ENCODE results near the gene NLRP3. TPM values are rescaled to one million over a fixed set of nuclear protein-coding genes. Genes with fewer than 3 reads are reported as not detected.

Gene NLRP3
- total and polyA plus RNA-seq, 9 of the 15 experiments (the other 6 are each of a cell fraction or from before 2014, with no cell fraction given): not detected

DNA sequence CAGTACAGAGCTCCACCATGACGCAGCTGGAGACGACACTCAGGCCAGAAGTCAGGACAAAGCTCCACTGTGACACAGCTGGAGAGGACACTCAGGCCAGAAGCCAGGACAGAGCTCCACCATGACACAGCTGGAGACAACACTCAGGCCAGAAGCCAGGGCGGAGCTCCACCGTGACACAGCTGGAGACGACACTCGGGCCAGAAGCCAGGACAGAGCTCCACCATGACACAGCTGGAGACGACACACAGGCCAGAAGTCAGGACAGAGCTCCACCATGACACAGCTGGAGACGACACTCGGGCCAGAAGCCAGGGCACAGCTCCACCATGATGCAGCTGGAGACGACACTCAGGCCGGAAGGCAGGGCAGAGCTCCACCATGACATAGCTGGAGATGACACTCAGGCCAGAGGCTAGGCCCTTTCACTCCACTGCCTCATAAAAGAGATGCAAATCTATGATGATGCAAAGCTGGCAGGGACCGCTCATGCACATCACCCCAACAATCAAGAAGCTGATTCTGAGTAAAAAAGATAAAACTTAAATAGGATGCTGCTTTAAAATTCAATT is 55.6 kb downstream of the NLRP3 start (continued):
- TF ChIP-seq, protein P1, sequence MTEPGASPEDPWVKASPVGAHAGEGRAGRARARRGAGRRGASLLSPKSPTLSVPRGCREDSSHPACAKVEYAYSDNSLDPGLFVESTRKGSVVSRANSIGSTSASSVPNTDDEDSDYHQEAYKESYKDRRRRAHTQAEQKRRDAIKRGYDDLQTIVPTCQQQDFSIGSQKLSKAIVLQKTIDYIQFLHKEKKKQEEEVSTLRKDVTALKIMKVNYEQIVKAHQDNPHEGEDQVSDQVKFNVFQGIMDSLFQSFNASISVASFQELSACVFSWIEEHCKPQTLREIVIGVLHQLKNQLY (CRISPR knock-in tag; conservative IDR thresholded peaks at IDR 0.05): no peak
- TF ChIP-seq, protein P2, sequence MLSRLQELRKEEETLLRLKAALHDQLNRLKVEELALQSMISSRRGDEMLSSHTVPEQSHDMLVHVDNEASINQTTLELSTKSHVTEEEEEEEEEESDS (CRISPR knock-in tag; IDR thresholded peaks at IDR 0.05): no peak
- no peak for TF ChIP-seq ZKSCAN3 (CRISPR knock-in tag; IDR thresholded peaks at IDR 0.05)
- TF ChIP-seq, protein P3, sequence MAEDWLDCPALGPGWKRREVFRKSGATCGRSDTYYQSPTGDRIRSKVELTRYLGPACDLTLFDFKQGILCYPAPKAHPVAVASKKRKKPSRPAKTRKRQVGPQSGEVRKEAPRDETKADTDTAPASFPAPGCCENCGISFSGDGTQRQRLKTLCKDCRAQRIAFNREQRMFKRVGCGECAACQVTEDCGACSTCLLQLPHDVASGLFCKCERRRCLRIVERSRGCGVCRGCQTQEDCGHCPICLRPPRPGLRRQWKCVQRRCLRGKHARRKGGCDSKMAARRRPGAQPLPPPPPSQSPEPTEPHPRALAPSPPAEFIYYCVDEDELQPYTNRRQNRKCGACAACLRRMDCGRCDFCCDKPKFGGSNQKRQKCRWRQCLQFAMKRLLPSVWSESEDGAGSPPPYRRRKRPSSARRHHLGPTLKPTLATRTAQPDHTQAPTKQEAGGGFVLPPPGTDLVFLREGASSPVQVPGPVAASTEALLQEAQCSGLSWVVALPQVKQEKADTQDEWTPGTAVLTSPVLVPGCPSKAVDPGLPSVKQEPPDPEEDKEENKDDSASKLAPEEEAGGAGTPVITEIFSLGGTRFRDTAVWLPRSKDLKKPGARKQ (CRISPR knock-in tag; IDR thresholded peaks at IDR 0.05): no peak
- no peak for TF ChIP-seq POLR2AphosphoS2 (IDR thresholded peaks at IDR 0.05; ENCODE audit: low read length)
- TF ChIP-seq, protein P4, sequence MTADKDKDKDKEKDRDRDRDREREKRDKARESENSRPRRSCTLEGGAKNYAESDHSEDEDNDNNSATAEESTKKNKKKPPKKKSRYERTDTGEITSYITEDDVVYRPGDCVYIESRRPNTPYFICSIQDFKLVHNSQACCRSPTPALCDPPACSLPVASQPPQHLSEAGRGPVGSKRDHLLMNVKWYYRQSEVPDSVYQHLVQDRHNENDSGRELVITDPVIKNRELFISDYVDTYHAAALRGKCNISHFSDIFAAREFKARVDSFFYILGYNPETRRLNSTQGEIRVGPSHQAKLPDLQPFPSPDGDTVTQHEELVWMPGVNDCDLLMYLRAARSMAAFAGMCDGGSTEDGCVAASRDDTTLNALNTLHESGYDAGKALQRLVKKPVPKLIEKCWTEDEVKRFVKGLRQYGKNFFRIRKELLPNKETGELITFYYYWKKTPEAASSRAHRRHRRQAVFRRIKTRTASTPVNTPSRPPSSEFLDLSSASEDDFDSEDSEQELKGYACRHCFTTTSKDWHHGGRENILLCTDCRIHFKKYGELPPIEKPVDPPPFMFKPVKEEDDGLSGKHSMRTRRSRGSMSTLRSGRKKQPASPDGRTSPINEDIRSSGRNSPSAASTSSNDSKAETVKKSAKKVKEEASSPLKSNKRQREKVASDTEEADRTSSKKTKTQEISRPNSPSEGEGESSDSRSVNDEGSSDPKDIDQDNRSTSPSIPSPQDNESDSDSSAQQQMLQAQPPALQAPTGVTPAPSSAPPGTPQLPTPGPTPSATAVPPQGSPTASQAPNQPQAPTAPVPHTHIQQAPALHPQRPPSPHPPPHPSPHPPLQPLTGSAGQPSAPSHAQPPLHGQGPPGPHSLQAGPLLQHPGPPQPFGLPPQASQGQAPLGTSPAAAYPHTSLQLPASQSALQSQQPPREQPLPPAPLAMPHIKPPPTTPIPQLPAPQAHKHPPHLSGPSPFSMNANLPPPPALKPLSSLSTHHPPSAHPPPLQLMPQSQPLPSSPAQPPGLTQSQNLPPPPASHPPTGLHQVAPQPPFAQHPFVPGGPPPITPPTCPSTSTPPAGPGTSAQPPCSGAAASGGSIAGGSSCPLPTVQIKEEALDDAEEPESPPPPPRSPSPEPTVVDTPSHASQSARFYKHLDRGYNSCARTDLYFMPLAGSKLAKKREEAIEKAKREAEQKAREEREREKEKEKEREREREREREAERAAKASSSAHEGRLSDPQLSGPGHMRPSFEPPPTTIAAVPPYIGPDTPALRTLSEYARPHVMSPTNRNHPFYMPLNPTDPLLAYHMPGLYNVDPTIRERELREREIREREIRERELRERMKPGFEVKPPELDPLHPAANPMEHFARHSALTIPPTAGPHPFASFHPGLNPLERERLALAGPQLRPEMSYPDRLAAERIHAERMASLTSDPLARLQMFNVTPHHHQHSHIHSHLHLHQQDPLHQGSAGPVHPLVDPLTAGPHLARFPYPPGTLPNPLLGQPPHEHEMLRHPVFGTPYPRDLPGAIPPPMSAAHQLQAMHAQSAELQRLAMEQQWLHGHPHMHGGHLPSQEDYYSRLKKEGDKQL (CRISPR knock-in tag; IDR thresholded peaks at IDR 0.05; ENCODE audit: borderline replicate concordance): no peak
- peak; percentile 10; the same call in 1 of the 2 replicates for TF ChIP-seq NCOA1 (IDR thresholded peaks at IDR 0.05; ENCODE audit: low read depth)
- no peak for TF ChIP-seq MCM3 (IDR thresholded peaks at IDR 0.05)
- TF ChIP-seq ZNF57 (CRISPR knock-in tag; IDR thresholded peaks at IDR 0.05): no peak
- no peak for TF ChIP-seq KLF6 (CRISPR knock-in tag; IDR thresholded peaks at IDR 0.05; ENCODE audit: borderline replicate concordance)
- TF ChIP-seq, protein P5, sequence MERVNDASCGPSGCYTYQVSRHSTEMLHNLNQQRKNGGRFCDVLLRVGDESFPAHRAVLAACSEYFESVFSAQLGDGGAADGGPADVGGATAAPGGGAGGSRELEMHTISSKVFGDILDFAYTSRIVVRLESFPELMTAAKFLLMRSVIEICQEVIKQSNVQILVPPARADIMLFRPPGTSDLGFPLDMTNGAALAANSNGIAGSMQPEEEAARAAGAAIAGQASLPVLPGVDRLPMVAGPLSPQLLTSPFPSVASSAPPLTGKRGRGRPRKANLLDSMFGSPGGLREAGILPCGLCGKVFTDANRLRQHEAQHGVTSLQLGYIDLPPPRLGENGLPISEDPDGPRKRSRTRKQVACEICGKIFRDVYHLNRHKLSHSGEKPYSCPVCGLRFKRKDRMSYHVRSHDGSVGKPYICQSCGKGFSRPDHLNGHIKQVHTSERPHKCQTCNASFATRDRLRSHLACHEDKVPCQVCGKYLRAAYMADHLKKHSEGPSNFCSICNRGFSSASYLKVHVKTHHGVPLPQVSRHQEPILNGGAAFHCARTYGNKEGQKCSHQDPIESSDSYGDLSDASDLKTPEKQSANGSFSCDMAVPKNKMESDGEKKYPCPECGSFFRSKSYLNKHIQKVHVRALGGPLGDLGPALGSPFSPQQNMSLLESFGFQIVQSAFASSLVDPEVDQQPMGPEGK (CRISPR knock-in tag; IDR thresholded peaks at IDR 0.05; ENCODE audit: borderline replicate concordance): no peak
- TF ChIP-seq, protein P6, sequence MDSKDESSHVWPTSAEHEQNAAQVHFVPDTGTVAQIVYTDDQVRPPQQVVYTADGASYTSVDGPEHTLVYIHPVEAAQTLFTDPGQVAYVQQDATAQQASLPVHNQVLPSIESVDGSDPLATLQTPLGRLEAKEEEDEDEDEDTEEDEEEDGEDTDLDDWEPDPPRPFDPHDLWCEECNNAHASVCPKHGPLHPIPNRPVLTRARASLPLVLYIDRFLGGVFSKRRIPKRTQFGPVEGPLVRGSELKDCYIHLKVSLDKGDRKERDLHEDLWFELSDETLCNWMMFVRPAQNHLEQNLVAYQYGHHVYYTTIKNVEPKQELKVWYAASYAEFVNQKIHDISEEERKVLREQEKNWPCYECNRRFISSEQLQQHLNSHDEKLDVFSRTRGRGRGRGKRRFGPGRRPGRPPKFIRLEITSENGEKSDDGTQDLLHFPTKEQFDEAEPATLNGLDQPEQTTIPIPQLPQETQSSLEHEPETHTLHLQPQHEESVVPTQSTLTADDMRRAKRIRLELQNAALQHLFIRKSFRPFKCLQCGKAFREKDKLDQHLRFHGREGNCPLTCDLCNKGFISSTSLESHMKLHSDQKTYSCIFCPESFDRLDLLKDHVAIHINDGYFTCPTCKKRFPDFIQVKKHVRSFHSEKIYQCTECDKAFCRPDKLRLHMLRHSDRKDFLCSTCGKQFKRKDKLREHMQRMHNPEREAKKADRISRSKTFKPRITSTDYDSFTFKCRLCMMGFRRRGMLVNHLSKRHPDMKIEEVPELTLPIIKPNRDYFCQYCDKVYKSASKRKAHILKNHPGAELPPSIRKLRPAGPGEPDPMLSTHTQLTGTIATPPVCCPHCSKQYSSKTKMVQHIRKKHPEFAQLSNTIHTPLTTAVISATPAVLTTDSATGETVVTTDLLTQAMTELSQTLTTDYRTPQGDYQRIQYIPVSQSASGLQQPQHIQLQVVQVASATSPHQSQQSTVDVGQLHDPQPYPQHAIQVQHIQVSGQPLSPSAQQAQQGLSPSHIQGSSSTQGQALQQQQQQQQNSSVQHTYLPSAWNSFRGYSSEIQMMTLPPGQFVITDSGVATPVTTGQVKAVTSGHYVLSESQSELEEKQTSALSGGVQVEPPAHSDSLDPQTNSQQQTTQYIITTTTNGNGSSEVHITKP (IDR thresholded peaks at IDR 0.05; ENCODE audit: partially characterized antibody): no peak
- TF ChIP-seq XRCC5 (IDR thresholded peaks at IDR 0.05; ENCODE audit: low read depth, low read length): no peak; the same call in 1 of the 2 replicates

Data from K562 (cell line).